Ishikawa (cell line): ENCODE results near the gene CAMKK1.

Experiments used
- CEBPB ChIP-seq: IDR thresholded peaks from 2 replicates; pipeline ENCODE4 v1.6.1; 2012
- CREB1 ChIP-seq: IDR thresholded peaks from 2 replicates; pipeline ENCODE4 v1.6.1; 2012; ENCODE audit warnings: low read depth
- EGR1 ChIP-seq: IDR thresholded peaks from 2 replicates; pipeline ENCODE4 v1.6.1; 2012
- EP300 ChIP-seq: IDR thresholded peaks from 2 replicates; pipeline ENCODE4 v1.6.1; 2012; ENCODE audit warnings: borderline replicate concordance
- FOXM1 ChIP-seq: IDR thresholded peaks from 2 replicates; pipeline ENCODE4 v1.6.1; 2012; ENCODE audit warnings: low read depth, borderline replicate concordance
- MAX ChIP-seq: IDR thresholded peaks from 2 replicates; pipeline ENCODE4 v1.6.1; 2012
- NFIC ChIP-seq: IDR thresholded peaks from 2 replicates; pipeline ENCODE4 v1.6.1; 2012
- RAD21 ChIP-seq: IDR thresholded peaks from 2 replicates; pipeline ENCODE4 v1.6.1; 2012; ENCODE audit warnings: low read depth
- REST ChIP-seq: IDR thresholded peaks from 2 replicates; pipeline ENCODE4 v1.6.1; 2012; ENCODE audit warnings: low read depth, mild to moderate bottlenecking
- TAF1 ChIP-seq: IDR thresholded peaks from 2 replicates; pipeline ENCODE4 v1.6.1; 2012; ENCODE audit warnings: low read depth, mild to moderate bottlenecking
- TCF12 ChIP-seq: IDR thresholded peaks from 2 replicates; pipeline ENCODE4 v1.6.1; 2012; ENCODE audit warnings: low read depth
- TEAD4 ChIP-seq: IDR thresholded peaks from 2 replicates; pipeline ENCODE4 v1.6.1; 2012
- USF1 ChIP-seq: IDR thresholded peaks from 2 replicates; pipeline ENCODE4 v1.6.1; 2012
- YY1 ChIP-seq: IDR thresholded peaks from 2 replicates; pipeline ENCODE4 v1.6.1; 2012; ENCODE audit warnings: low read depth
- ZBTB7A ChIP-seq: IDR thresholded peaks from 2 replicates; pipeline ENCODE4 v1.6.1; 2012; ENCODE audit warnings: low read depth

CAMKK1 gene

GRCh38 chr17:3880983-3881382, 11.9 kb downstream of the CAMKK1 start:
- no peak for TF ChIP-seq TCF12
- no peak for TF ChIP-seq NFIC

GRCh38 chr17:3879591-3880417, 13.0 kb downstream of the CAMKK1 start:
- no peak for TF ChIP-seq FOXM1
- TF ChIP-seq ZBTB7A, result no peak
- no peak for TF ChIP-seq MAX
- no peak for TF ChIP-seq RAD21
- TF ChIP-seq CREB1, result no peak
- no peak for TF ChIP-seq TEAD4
- TF ChIP-seq TCF12, result no peak
- no peak for TF ChIP-seq REST
- TF ChIP-seq USF1, result no peak
- TF ChIP-seq CEBPB, result no peak
- TF ChIP-seq EP300, result no peak
- no peak for TF ChIP-seq EGR1
- no peak for TF ChIP-seq TAF1
- TF ChIP-seq NFIC, result no peak
- TF ChIP-seq YY1, result no peak

- TF ChIP-seq RAD21 (no peak), YY1 (no peak), EGR1 (no peak), EP300 (no peak), TEAD4 (no peak), TCF12 (no peak), REST (no peak), FOXM1 (no peak), USF1 (no peak), CREB1 (no peak), MAX (no peak), ZBTB7A (no peak)
Measured at GRCh38 chr17:3879186-3879585, 13.7 kb downstream of the CAMKK1 start.

- TF ChIP-seq TCF12 (no peak), TAF1 (no peak), ZBTB7A (no peak), CREB1 (no peak), FOXM1 (no peak), YY1 (no peak), TEAD4 (no peak), USF1 (no peak), EGR1 (no peak), NFIC (no peak), RAD21 (no peak), CEBPB (no peak), EP300 (no peak), REST (no peak), MAX (no peak)
Measured at GRCh38 chr17:3877220-3877619, 15.6 kb downstream of the CAMKK1 start.
